Transverse colon (tissue), 4 donors: Measurements from ENCODE around the gene TNS1. TPM values are rescaled to one million over a fixed set of nuclear protein-coding genes. Genes with fewer than 3 reads are reported as not detected.

ENCODE experiments used
- DNase-seq: peaks from one replicate; pipeline ENCODE4 v3.0.0-alpha.2; 2019
- H3K27ac ChIP-seq, 4 donors: fragments of 200-600 bp; sonication (generic); 2 replicates each; pipeline ENCODE4 v1.5.1; 2016 to 2018; ENCODE audit warnings: inconsistent platforms in 4 of 4
- H3K27me3 ChIP-seq: fragments of 200-600 bp; sonication (generic); 2 replicates; pipeline ENCODE4 v1.5.1; 2017; ENCODE audit warnings: inconsistent platforms
- H3K36me3 ChIP-seq, 4 donors: fragments of 200-600 bp; sonication (generic); 2 replicates each; pipeline ENCODE4 v1.5.1; 2017 to 2019; ENCODE audit warnings: inconsistent platforms in 4 of 4
- H3K4me1 ChIP-seq, 4 donors: fragments of 200-600 bp; sonication (generic); 2 replicates each; pipeline ENCODE4 v1.5.1; 2017 to 2020; ENCODE audit warnings: inconsistent platforms in 4 of 4
- H3K4me3 ChIP-seq, 4 donors: fragments of 200-600 bp; sonication (generic); 1 replicate in 1 of 4; 2 replicates in 3 of 4; pipeline versions ENCODE4 v1.5.1 to v1.6.1; 2017 to 2019; ENCODE audit warnings: inconsistent platforms in 4 of 4
- H3K9me3 ChIP-seq, 2 donors: fragments of 200-600 bp; sonication (generic); 2 replicates each; pipeline ENCODE4 v1.5.1; 2017 to 2019; ENCODE audit warnings: inconsistent platforms in 2 of 2
- EP300 ChIP-seq: sonication (generic); formaldehyde crosslinking; IDR thresholded peaks from one replicate; pipeline ENCODE4 v1.6.1; 2017; ENCODE audit warnings: antibody characterized with exemption, low read depth
- POLR2A ChIP-seq: fragments of 450-650 bp; IDR thresholded peaks from one replicate; pipeline ENCODE4 v1.6.1; 2016; ENCODE audit warnings: antibody characterized with exemption, mild to moderate bottlenecking, moderate library complexity
- POLR2AphosphoS5 ChIP-seq, 3 donors: sonication (generic); formaldehyde crosslinking; IDR thresholded peaks; one replicate each; pipeline ENCODE4 v1.6.1; 2016; ENCODE audit warnings: antibody characterized with exemption in 3 of 3
- whole genome bisulfite sequencing, 2 donors: methylation state at CpG; one replicate each; pipeline ENCODE4 v1.1.5; 2018; ENCODE audit warnings: low coverage in 1 of 2; 5-methylcytosine and 5-hydroxymethylcytosine counted together
- in situ Hi-C, 4 donors: fragments of 200-750 bp; cut with MboI; loops; one replicate each; pipeline versions ENCODE4 v1.15.0 to v1.15.1; 2017; ENCODE audit warnings: low sequenced_read_pairs in 3 of 4, low pct_ligation_motif_present in 1 of 4, low pct_unique_long_range_greater_than_20kb in 1 of 4
- intact Hi-C: fragments of 100-400 bp; cut with DNase I; formaldehyde crosslinking; loops from one replicate; pipeline ENCODE4 v1.15.1; 2023; ENCODE audit warnings: low total_unique reads
- total RNA-seq, 4 donors: library from RNA; depleted of rRNA; stranded (reverse); fragments of >200 nt; gene quantifications; one replicate each; pipeline ENCODE4 v1.1.0, GENCODE V29; 2016
- TF ChIP-seq, protein P1 (sequence below), 5 experiments: fragments of 200-600 bp in 3 of 5; fragments of 450-650 bp in 2 of 5; sonication (generic) in 3 of 5; IDR thresholded peaks; 1 replicate in 2 of 5; 2 replicates in 3 of 5; pipeline ENCODE4 v1.5.1; 2016 to 2017; ENCODE audit warnings: antibody characterized with exemption in 5 of 5, inconsistent platforms in 3 of 5, mild to moderate bottlenecking in 2 of 5, moderate library complexity in 1 of 5

Gene TNS1
- total RNA-seq, 4 donors from 2014 or later: 101 to 487 (median 231) TPM

DNA sequence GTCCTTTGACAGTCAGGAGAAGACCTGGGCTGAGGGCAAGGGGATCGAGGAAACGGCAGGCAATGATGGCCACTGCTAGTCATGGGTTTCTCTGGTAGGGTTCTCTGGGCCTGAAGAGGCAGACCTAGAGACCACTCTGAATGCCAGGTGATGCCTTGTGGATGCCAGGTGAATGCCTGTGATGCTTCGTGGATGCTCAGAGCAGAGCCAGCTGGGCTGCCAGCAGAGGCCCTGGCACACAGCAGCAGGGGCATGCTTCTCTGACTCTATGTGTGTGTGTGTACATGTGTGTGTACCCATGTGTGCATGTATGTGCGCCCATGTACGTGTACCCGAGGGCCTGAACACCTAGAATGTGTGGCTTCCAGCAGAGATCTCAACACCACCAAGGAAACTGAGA is 172.0 kb downstream of the TNS1 start:
- Histone ChIP-seq H3K9me3 (no peaks in the 10 kb centered on the region), H3K4me1 (peaks cover 13 to 22% (median 17%) of the 10 kb centered on the region in 4 donors), H3K27ac (peak overlapping the region in 1 of 4 donors; percentile 49), H3K27me3 (no peaks in the 10 kb centered on the region), H3K4me3 (no peak overlapping the region), H3K36me3 (peaks cover 0 to 10% (median 0%) of the 10 kb centered on the region in 4 donors)
- in situ Hi-C loops: no loop called here
- 83% methylated on average over 5 of the region's 6 CpGs; no CpG with 5 or more reads in 1 of the 2 donors for WGBS, 2 donors
- no peak for TF ChIP-seq POLR2A
- TF ChIP-seq EP300: no peak
- TF ChIP-seq, protein P1, sequence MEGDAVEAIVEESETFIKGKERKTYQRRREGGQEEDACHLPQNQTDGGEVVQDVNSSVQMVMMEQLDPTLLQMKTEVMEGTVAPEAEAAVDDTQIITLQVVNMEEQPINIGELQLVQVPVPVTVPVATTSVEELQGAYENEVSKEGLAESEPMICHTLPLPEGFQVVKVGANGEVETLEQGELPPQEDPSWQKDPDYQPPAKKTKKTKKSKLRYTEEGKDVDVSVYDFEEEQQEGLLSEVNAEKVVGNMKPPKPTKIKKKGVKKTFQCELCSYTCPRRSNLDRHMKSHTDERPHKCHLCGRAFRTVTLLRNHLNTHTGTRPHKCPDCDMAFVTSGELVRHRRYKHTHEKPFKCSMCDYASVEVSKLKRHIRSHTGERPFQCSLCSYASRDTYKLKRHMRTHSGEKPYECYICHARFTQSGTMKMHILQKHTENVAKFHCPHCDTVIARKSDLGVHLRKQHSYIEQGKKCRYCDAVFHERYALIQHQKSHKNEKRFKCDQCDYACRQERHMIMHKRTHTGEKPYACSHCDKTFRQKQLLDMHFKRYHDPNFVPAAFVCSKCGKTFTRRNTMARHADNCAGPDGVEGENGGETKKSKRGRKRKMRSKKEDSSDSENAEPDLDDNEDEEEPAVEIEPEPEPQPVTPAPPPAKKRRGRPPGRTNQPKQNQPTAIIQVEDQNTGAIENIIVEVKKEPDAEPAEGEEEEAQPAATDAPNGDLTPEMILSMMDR (IDR thresholded peaks at IDR 0.05): no peak
- no peak for TF ChIP-seq POLR2AphosphoS5 (IDR thresholded peaks at IDR 0.05)
- intact Hi-C loops: no loop called here
- DNase-seq: no peak

GRCh38 chr2:217830061-217830460 is 172.7 kb downstream of the TNS1 start:
- intact Hi-C loops: no loop called here
- DNase-seq: no peak
- peaks cover 13 to 22% (median 17%) of the 10 kb centered on the region in 4 donors for H3K4me1 ChIP-seq
- H3K4me3 ChIP-seq: no peak overlapping the region
- in situ Hi-C loops: no loop called here
- TF ChIP-seq EP300 (no peak), POLR2AphosphoS5 (IDR thresholded peaks at IDR 0.05) (no peak), POLR2A (no peak)
- TF ChIP-seq, protein P1 (IDR thresholded peaks at IDR 0.05): no peak
- no peaks in the 10 kb centered on the region for H3K9me3 ChIP-seq
- WGBS, 2 donors: 84% methylated on average over 9 of the region's 9 CpGs; no CpG with 5 or more reads in 1 of the 2 donors
- peaks cover 0 to 10% (median 0%) of the 10 kb centered on the region in 4 donors for H3K36me3 ChIP-seq
- peak overlapping the region in 2 of 4 donors; percentile 8 to 34 for H3K27ac ChIP-seq
- H3K27me3 ChIP-seq: no peaks in the 10 kb centered on the region

GRCh38 chr2:217829420-217829819 is 173.4 kb downstream of the TNS1 start:
- intact Hi-C loops: no loop called here
- Histone ChIP-seq H3K9me3 (no peaks in the 10 kb centered on the region), H3K27me3 (no peaks in the 10 kb centered on the region), H3K4me1 (peaks cover 13 to 24% (median 17%) of the 10 kb centered on the region in 4 donors), H3K27ac (peak overlapping the region in 1 of 4 donors; percentile 34), H3K36me3 (peaks cover 0 to 10% (median 0%) of the 10 kb centered on the region in 4 donors), H3K4me3 (no peak overlapping the region)
- no peak for DNase-seq
- WGBS, 2 donors: 84% methylated on average over 6 of the region's 8 CpGs; no CpG with 5 or more reads in 1 of the 2 donors
- in situ Hi-C loops: no loop called here
- TF ChIP-seq POLR2A (no peak), POLR2AphosphoS5 (IDR thresholded peaks at IDR 0.05) (no peak), EP300 (no peak)
- TF ChIP-seq, protein P1 (IDR thresholded peaks at IDR 0.05): no peak

DNA sequence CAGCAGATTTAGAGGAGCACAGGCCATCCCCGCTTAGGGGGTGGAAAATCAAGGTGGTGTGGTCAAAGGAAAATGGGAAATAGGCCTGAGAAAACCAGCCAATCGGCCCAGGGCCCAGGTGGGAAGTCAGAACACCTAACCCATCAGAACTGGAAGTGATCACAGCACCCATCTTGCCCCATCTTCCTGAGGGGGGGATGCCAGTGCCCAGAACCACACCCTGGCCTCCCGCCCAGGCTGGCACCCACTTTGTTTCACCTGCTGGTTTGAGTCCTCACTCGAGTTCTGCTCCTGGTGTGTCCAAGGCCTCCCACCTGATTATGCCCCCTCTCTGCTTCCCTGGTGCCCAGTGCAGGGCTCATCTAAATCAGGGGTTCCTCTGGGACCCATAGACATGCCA is 174.5 kb downstream of the TNS1 start:
- peaks cover 0 to 10% (median 0%) of the 10 kb centered on the region in 4 donors for H3K36me3 ChIP-seq
- no peak overlapping the region for H3K4me3 ChIP-seq
- peaks cover 11 to 24% (median 17%) of the 10 kb centered on the region in 4 donors for H3K4me1 ChIP-seq
- H3K9me3 ChIP-seq: no peaks in the 10 kb centered on the region
- peak overlapping the region; percentile 17 to 73 (median 60) for H3K27ac ChIP-seq
- 77% methylated on average over 4 of the region's 4 CpGs; no CpG with 5 or more reads in 1 of the 2 donors for WGBS, 2 donors
- intact Hi-C loops (no loop called here), in situ Hi-C loops (no loop called here)
- H3K27me3 ChIP-seq: no peaks in the 10 kb centered on the region
- DNase-seq: no peak
- no peak for TF ChIP-seq POLR2AphosphoS5 (IDR thresholded peaks at IDR 0.05)
- no peak for TF ChIP-seq EP300
- TF ChIP-seq POLR2A: no peak
- TF ChIP-seq, protein P1 (IDR thresholded peaks at IDR 0.05): no peak
